ENCODE measurements around the gene NOB1.
"Not testable (repeated sequence)": the region's sequence is repeated elsewhere in the genome, so short reads cannot be mapped to it uniquely, and the experiment has no call there.

The NOB1 gene

GRCh38 chr16:69757375-69757774 lies 2.6 kb upstream of the NOB1 start:
- not testable (repeated sequence) for DNase-seq

GRCh38 chr16:69756705-69757104 lies 2.0 kb upstream of the NOB1 start:
- no peak for DNase-seq

- DNase-seq = no peak
Observed at GRCh38 chr16:69754143-69754468, 620 bp downstream of the NOB1 start.

DNA sequence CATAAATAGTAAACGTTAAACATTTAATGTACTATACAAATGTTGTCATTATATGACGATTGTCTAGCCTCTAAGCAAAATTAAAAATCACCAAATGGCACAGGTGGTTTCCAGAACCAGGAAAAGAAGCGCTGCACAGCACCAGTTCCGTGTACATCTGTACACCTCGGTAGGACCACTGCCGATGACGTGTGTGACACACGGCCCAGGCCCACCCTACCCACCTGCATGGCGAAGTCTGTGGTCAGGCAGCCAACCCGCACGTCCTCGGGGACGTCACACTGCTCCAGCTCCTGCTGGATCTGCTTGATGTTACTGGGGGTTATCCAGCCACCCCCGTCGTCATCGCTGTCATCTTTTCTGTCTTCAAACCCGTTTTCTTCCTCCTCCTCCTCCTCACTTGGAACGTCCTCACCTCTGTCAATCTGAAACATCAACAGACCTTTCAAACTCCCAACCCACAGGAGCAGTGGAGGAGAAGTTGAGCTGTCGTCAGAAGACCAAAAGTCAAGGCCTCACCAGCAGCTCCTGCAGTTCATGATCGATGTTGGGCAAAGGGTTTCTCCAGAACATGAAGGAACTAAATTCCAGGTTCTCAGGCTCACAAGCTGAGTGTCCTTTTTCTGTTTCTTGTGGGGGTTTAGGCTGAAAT lies 5.9 kb downstream of the NOB1 start:
- no peak for DNase-seq

DNA sequence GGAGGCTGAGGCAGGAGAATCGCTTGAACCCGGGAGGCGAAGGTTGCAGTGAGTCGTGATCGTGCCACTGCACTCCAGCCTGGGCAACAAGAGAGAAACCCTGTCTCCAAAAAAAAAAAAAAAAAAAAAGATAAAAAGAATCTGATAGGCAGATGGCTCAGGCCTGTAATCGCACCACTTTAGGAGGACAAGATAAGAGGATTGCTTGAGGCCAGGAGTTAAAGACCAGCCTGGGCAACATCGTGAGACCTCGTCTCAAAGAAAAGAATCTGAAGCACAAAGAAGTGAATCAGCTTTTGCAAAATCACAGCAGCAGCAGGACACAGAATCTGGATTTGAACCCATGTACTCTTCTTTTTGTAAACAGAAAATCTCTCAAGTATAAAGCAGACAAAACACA lies 7.6 kb downstream of the NOB1 start:
- DNase-seq = no peak

- DNase-seq = no peak
Observed at GRCh38 chr16:69745959-69746358, 8.8 kb downstream of the NOB1 start.

GRCh38 chr16:69745232-69745612 lies 9.5 kb downstream of the NOB1 start:
- no peak for DNase-seq

DNA sequence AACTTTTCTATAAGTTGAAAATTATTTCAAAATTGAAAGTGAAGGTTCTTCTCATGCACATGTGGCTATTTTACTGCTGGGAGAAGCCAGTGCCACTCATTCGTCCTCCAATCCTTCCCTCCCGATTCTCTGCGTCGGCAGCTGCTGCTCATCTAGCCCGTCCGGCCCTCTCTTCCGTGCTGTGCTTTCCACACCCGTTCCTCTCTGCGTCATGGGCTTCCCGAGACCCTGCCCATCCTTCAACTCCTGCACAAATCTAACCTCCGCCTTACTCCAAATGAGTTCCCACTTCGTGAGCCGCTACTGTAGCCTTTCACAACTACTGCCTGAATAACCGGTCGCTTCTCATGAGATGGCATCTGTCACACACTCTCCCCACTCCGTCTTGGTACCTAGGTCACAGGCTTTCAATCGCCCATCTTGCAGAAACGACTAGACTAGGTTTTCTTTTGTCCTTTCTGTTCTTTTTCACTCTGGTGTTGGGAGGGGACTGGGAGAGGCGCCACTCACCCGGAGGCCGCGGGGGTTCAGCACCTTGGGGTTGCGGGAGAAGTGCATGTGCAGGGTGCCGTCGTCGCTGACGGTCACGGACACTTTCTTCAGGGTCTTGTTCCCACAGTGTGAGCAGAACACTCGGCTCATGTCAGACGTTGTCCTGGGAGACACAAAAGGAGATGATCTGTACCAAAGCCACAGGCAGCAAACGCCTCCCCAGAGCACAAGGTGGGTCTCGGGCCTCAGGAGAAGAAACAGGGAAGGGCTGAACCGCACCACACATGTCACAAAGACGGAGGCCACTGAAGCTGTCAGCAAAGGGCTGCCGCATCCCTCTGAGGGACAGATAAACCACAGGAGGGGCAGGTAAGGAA lies 10.1 kb downstream of the NOB1 start:
- DNase-seq = no peak

GRCh38 chr16:69741951-69742904 lies 12.5 kb downstream of the NOB1 start:
- no peak for DNase-seq

DNA sequence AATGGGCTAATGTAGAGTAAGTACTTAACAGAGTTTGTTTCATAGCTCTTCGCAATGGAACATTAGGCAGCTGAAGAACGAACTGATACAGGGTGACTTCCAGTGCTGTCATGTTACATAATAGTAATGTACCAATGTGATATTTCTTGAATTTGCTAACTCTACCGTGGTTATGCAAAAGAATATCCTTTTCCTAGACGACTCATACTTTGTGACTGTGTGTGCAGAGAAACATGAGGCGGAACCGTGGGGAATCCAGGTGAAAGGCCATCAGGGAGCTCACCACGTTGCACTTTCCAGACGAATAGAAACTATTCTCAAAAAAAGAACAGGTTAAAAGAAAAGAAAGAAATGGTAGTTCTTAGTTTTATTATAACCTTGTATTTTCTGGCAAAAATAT lies 13.2 kb downstream of the NOB1 start:
- DNase-seq = no peak

DNA sequence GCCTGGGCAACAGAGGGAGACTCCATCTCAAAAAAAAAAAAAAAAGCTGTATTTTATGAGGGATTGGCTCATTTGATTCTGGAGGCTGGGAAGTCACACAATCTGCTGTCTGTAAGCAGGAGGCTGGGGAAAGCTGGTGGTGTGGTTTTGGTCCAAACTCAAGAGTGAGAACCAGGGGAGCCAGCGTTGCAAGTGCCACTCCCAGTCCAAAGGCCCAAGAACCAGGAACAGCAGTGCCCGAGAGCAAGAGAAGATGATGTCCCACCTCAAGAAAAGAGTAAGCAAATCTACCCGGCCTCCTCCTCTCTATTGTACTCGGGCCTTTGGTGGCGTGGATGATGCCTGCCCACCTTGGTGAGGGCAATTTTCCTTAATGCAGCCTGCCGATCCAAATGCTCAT lies 22.6 kb downstream of the NOB1 start:
- no peak for DNase-seq

- DNase-seq = not testable (repeated sequence)
Observed at GRCh38 chr16:69731280-69731679, 23.4 kb downstream of the NOB1 start.

DNA sequence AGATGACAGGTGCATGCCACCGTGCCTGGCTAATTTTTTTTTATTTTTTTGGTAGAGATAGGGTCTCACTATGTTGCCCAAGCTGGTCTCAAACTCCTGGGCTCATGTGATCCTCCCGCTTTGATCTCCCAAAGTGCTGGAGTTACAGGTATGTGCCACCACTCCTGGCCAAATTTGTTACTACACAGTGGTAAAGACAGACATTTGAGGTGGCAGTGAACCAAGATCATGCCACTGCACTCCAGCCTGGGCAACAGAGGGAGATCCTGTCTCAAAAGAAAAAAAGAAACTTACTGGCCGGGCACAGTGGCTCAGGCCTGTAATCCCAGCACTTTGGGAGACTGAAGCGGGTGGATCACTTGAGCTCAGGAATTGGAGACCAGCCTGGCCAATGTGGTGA lies 25.7 kb downstream of the NOB1 start:
- DNase-seq = not testable (repeated sequence)

DNA sequence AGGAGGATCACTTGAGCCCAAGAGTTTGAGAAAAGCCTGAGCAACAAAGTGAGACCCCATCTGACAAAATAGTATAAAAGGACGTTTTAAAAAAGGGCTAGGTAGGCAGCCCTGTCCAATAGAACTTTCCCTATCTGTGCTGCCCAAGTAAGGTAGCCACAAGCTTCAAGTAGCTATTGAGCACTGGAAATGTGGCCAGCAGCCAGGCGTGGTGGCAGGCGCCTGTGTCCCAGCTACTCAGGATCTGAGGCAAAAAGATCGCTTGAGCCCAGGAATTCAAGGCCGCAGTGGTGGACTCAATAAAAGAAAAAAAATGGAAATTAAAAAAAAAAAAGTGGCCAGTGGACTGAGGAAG lies 26.8 kb downstream of the NOB1 start:
- no peak for DNase-seq

DNA sequence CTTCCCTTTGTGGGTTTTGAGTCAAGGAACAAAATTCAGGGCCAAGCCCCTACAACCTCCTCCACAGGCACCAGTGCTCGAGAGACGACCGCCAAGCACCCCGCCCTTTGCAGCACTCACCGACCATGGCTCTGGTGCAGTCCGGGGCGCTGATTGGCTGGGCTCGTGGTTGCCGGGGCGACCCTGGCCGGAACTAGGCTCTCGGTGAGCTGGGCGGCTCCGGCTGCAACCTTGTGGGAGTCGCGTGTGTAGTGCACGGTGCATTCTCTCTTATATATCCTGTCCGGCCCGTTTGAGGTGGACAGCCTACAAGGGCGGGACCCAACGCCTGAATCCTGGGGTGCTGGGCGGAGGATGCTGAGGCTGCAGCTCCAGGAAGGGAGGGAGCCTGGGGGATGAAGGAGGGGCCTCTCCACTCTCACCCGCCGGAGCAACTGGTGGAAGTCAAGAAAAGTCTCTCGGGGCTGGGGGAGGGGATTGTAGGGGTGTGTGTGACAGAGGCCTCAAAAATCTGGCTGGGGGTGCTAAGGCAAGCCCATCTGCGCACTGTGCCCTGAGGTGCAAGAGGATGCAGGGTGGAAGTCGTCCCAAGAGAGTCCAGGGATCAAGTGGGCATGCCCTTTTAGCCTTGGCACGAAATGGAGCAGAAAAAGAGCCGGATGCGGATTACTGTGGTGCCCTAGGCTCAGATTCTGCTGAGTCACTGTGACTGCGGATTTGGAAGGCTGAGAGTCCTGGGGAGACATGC lies 28.2 kb downstream of the NOB1 start, which contains the start of gene NQO1:
TSS of gene NQO1 (minus strand) at position 248 of the 748 bp plus-strand sequence. CDS start at position 127, 121 bp downstream.
- DNase-seq = peak; percentile 58 to 76

DNA sequence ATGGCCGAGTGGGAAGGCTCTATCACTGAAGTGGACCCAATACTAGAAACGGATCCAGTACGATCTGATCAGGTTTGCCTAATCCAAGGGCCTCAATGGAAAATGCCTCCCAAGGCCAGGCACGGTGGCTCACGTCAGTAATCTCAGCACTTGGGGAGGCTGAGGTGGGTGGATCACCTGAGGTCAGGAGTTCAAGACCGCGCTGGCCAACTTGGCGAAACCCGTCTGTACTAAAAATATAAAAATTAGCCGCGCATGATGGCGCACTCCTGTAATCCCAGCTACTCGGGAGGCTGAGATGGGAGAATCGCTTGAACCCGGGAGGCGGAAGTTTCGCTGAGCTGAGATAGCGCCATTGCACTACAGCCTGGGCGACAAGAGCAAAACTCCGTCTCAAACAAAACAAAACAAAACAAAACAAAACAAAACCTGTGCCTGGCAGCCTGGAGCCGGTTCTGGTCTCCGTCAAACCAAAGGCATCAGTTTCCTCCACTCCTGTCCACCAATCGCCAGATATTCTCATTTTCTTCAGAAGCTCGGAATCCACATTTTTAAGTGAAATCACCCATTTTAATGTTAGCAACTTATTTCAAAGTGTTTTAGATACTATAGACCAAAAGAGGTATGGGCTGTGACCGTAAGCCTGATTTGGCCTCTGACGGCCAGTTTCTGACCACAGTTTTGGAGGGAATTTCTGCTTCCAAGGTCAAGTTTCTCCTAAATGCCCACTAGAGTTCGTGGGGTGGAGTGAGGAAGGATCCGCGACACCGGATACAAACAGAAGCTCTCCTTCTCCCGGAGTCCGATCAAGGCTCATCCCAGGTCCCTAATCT lies 29.0 kb downstream of the NOB1 start:
- no peak for DNase-seq

DNA sequence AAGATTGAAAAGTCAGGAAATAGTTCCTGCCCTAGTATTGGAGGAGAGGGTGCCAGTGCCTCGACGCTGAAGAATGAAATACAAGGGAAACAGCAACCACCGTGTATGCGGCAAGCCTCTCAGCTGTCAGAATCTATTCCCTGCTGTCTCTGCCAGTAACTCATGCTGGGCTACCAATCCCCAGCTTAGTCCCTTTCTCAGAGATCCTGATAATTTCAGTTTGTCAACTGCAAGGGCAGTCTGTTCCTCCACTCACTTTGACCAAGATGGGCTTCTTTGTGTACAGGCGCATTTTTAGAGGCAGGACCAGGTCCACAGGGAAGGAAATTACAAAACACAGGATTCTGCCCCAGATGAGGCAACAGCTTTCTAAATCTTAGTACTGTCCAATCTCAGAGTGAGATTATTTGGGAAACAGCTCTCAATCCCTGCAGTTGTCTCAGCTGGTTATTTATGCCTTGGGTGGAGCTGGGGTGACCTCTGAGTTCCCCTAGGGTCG lies 29.7 kb downstream of the NOB1 start:
- DNase-seq = no peak

GRCh38 chr16:69724414-69724873 lies 30.3 kb downstream of the NOB1 start:
- no peak for DNase-seq

- no peak for DNase-seq
Observed at GRCh38 chr16:69721441-69721957, 33.2 kb downstream of the NOB1 start.

DNA sequence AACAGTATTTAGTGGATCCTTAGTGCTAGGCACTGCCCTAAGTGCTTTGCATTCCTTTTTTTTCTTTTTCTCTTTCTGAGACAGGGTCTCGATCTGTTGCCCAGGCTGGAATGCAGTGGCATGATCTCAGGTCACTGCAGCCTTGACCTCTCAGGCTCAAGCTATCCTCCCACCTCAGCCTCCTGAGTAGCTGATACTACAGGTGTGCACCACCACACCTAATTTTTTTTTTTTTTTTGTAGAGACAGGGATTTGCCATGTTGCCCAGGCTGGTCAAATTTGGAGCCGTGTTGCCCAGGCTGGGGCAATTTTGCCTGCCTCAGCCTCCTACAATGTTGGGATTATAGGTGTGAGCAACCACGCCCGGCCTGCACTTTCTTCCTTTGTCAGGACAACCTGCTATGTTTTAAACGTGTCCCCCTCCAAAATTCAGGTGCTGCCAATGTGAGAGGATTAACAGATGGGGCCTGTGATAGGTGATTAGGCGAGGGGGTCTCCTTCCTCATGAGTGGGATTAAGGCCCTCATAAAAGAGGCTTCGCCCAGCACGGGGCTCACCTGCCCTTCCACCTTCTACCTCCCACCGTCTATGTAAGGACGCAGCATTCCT lies 33.8 kb downstream of the NOB1 start:
- DNase-seq = no peak
